ENCODE measurements around the gene PDLIM4. TPM values are rescaled to one million over a fixed set of nuclear protein-coding genes. Genes with fewer than 3 reads are reported as not detected.

The PDLIM4 gene
- polyA plus RNA-seq, 4 donors = 2.5 to 15.0 (median 10.1) TPM

GRCh38 chr5:132321109-132321721 is 63.7 kb downstream of the PDLIM4 start:
- DNase-seq (peak; percentile 47 to 83), FAIRE-seq (no peak)
- Histone ChIP-seq H3K27ac (ENCODE audit: low read depth in 1 of 3, low read length in 2 of 3) (no peak overlapping the region), H3K9me3 (ENCODE audit: control insufficient read depth in 2 of 2, insufficient read depth in 1 of 2, low read depth in 1 of 2, low read length in 1 of 2) (no peaks in the 10 kb centered on the region), H3K4me1 (ENCODE audit: control insufficient read depth in 3 of 3, insufficient read depth in 2 of 3, low read depth in 1 of 3, low read length in 2 of 3) (peaks cover 0 to 14% (median 0%) of the 10 kb centered on the region in 3 donors), H3K36me3 (ENCODE audit: control insufficient read depth in 3 of 3, insufficient read depth in 2 of 3, low read depth in 1 of 3, low read length in 3 of 3) (peaks cover 0 to 35% (median 0%) of the 10 kb centered on the region in 3 donors), H3K27me3 (ENCODE audit: control insufficient read depth in 3 of 3, insufficient read depth in 3 of 3, low read length in 3 of 3) (no peaks in the 10 kb centered on the region), H3K4me3 (ENCODE audit: low read depth in 1 of 3, low read length in 3 of 3) (no peak overlapping the region)
- WGBS, 3 donors = 36 to 80% (median 57%) methylated on average over 3 of the region's 3 CpGs

- 81 to 88% (median 88%) methylated on average over 11 of the region's 11 CpGs for WGBS, 3 donors
Observed at GRCh38 chr5:132322266-132322665, 64.8 kb downstream of the PDLIM4 start.

More at GRCh38 chr5:132322266-132322665, 64.8 kb downstream of the PDLIM4 start:
- Histone ChIP-seq H3K27ac (ENCODE audit: low read depth in 1 of 3, low read length in 2 of 3) (no peak overlapping the region), H3K27me3 (ENCODE audit: control insufficient read depth in 3 of 3, insufficient read depth in 3 of 3, low read length in 3 of 3) (no peaks in the 10 kb centered on the region), H3K9me3 (ENCODE audit: control insufficient read depth in 2 of 2, insufficient read depth in 1 of 2, low read depth in 1 of 2, low read length in 1 of 2) (no peaks in the 10 kb centered on the region), H3K4me3 (ENCODE audit: low read depth in 1 of 3, low read length in 3 of 3) (no peak overlapping the region), H3K4me1 (ENCODE audit: control insufficient read depth in 3 of 3, insufficient read depth in 2 of 3, low read depth in 1 of 3, low read length in 2 of 3) (peaks cover 0 to 13% (median 0%) of the 10 kb centered on the region in 3 donors), H3K36me3 (ENCODE audit: control insufficient read depth in 3 of 3, insufficient read depth in 2 of 3, low read depth in 1 of 3, low read length in 3 of 3) (peaks cover 0 to 33% (median 0%) of the 10 kb centered on the region in 3 donors)
- FAIRE-seq = no peak
- DNase-seq = no peak

Other genes starting within 250 kb of the PDLIM4 start
- gene ACSL6, start 246.0 kb upstream of the PDLIM4 start, polyA plus RNA-seq = 1 to 10 TPM in 3 of 4 donors, under 1 TPM in 1; 0.89 to 4.9 (median 2.7) TPM
- not detected for gene IL3, start 197.0 kb upstream of the PDLIM4 start, polyA plus RNA-seq
- under 1 TPM in 1 of 4 donors, not detected in 3; 0.25 TPM for gene CSF2, start 183.9 kb upstream of the PDLIM4 start, polyA plus RNA-seq
- 10 to 100 TPM; 15.7 to 34.3 (median 22.0) TPM for gene P4HA2, start 29.8 kb upstream of the PDLIM4 start, polyA plus RNA-seq
- 10 to 100 TPM in 1 of 4 donors, 1 to 10 TPM in 3; 1.5 to 10.9 (median 5.0) TPM for gene SLC22A4, start 36.7 kb downstream of the PDLIM4 start, polyA plus RNA-seq
- gene SLC22A5, start 112.0 kb downstream of the PDLIM4 start, polyA plus RNA-seq = 10 to 100 TPM in 3 of 4 donors, 1 to 10 TPM in 1; 9.4 to 37.8 (median 21.9) TPM
- gene IRF1, start 233.1 kb downstream of the PDLIM4 start, polyA plus RNA-seq = 10 to 100 TPM; 51.7 to 80.5 (median 59.0) TPM